ENCODE data around the gene HID1.

DNA sequence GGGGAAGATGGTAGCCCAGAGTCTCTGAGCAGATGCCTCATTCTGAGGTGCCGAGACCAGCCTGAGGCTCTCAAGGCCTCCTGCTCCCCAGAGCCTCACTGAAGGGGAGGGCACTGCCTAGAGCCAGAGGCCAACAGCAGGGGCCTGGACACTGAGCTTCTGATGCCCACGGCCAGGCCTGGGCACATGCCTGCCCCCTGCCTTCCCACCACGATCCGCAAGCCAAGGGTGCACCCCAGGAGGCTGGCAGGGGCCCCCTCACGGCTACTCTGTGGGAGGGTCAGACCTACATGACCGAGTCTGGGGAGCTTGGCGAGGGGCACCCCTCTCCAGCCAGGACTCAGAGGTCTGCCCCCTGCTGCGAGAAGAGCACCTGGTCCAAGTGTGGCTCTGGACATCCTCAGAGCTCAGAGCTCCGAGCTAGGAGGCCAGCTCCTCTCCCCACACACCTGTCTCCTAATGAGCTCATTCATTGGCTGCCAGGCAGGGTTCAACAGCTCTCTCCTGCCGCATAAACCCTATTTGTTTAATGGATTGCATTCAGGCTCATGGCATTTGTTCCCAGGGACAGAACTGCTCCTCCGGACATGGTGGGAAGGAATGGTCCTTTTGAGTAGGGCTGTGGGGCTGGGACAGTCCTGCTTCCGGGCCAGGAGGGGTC lies 23.0 kb downstream of the HID1 start:
- TF ChIP-seq POLR2A (IDR thresholded peaks at IDR 0.05; ENCODE audit: low read length) (no peak), CEBPB (IDR thresholded peaks at IDR 0.05) (no peak)
- TF ChIP-seq, protein P1, sequence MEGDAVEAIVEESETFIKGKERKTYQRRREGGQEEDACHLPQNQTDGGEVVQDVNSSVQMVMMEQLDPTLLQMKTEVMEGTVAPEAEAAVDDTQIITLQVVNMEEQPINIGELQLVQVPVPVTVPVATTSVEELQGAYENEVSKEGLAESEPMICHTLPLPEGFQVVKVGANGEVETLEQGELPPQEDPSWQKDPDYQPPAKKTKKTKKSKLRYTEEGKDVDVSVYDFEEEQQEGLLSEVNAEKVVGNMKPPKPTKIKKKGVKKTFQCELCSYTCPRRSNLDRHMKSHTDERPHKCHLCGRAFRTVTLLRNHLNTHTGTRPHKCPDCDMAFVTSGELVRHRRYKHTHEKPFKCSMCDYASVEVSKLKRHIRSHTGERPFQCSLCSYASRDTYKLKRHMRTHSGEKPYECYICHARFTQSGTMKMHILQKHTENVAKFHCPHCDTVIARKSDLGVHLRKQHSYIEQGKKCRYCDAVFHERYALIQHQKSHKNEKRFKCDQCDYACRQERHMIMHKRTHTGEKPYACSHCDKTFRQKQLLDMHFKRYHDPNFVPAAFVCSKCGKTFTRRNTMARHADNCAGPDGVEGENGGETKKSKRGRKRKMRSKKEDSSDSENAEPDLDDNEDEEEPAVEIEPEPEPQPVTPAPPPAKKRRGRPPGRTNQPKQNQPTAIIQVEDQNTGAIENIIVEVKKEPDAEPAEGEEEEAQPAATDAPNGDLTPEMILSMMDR (IDR thresholded peaks at IDR 0.05), result no peak

Measured in A549 (cell line).